ENCODE results near the gene AIFM2. TPM values are rescaled to one million over a fixed set of nuclear protein-coding genes. Genes with fewer than 3 reads are reported as not detected.
"Not testable (repeated sequence)": the region's sequence is repeated elsewhere in the genome, so short reads cannot be mapped to it uniquely, and the experiment has no call there.

AIFM2 gene
- total and polyA plus RNA-seq, 10 donors: 4.3 to 9.4 (median 7.4) TPM

DNA sequence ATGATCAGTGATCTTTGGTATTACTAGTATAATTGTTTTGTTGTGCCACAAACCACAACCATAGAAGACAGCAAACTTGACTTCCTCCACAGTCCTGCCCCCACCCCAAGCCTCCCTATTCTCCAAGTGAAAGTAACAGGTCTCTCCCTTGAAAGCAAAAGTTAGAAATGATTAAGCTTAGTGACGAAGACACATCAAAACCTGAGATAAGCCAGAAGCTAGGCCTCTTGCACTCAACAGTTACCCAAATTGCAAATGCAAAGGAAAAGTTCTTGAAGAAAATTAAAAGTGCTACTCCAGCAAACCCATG is 30.2 kb upstream of the AIFM2 start:
- H3K36me3 ChIP-seq: peaks cover 0 to 73% (median 27%) of the 10 kb centered on the region in 6 donors
- WGBS, 5 donors: 15 to 32% (median 28%) methylated on average over 1 of the region's 1 CpG
- TF ChIP-seq, protein P1, sequence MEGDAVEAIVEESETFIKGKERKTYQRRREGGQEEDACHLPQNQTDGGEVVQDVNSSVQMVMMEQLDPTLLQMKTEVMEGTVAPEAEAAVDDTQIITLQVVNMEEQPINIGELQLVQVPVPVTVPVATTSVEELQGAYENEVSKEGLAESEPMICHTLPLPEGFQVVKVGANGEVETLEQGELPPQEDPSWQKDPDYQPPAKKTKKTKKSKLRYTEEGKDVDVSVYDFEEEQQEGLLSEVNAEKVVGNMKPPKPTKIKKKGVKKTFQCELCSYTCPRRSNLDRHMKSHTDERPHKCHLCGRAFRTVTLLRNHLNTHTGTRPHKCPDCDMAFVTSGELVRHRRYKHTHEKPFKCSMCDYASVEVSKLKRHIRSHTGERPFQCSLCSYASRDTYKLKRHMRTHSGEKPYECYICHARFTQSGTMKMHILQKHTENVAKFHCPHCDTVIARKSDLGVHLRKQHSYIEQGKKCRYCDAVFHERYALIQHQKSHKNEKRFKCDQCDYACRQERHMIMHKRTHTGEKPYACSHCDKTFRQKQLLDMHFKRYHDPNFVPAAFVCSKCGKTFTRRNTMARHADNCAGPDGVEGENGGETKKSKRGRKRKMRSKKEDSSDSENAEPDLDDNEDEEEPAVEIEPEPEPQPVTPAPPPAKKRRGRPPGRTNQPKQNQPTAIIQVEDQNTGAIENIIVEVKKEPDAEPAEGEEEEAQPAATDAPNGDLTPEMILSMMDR (IDR thresholded peaks at IDR 0.05 in 8 of 11, conservative IDR thresholded peaks at IDR 0.05 in 3 of 11): no peak
- no peak for TF ChIP-seq POLR2AphosphoS5 (IDR thresholded peaks at IDR 0.05)
- no peak for TF ChIP-seq POLR2A (IDR thresholded peaks at IDR 0.05)
- peak overlapping the region in 1 of 8 donors; percentile 6 for H3K4me3 ChIP-seq
- peak overlapping the region in 6 of 8 donors; percentile 0 to 64 (median 42) for H3K27ac ChIP-seq
- H3K9me3 ChIP-seq: no peaks in the 10 kb centered on the region
- no peaks in the 10 kb centered on the region for H3K27me3 ChIP-seq (replicated peaks in 1 of 7)
- intact Hi-C loops (cut with DNase I; ENCODE audit: low total_unique reads): no loop called here
- H3K4me1 ChIP-seq: peaks cover 21 to 89% (median 70%) of the 10 kb centered on the region in 6 donors
- no peak for DNase-seq

DNA sequence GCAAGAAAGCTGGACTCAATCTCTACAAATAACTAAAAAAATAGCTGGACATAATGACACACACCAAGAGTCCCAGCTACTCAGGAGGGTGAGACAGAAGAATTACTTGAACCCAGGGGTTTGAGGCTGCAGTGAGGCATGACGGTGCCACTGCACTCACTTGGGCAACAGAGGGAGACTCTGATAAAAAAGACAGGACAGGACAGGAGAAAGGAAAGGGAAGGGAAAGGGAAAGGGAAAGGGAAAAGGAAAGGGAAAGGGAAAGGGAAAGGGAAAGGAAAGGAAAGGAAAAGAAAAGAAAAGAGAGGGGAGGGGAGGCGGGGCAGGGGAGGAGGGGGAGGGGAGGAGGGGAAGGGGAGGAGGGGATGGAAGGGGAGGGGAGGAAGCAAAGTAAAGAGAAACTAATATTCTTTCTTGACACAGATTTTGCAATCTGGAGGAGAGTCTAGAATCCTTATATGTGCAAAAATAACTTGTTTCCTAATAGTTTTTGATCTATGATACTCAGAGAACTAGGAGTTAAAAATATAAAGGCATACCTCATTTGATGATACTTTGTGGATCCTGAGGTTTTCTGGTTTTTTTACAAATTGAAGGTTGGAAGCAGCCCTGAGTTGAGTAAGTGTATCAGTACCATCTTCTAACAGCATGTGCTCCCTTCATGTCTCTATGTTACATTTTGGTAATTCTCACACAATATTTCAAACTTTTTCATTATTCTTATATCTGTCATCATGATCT is 29.7 kb upstream of the AIFM2 start:
- Histone ChIP-seq H3K27me3 (replicated peaks in 1 of 7) (no peaks in the 10 kb centered on the region), H3K4me1 (peaks cover 19 to 89% (median 67%) of the 10 kb centered on the region in 6 donors), H3K36me3 (peaks cover 0 to 75% (median 31%) of the 10 kb centered on the region in 6 donors), H3K27ac (peak overlapping the region in 6 of 8 donors; percentile 0 to 64 (median 42)), H3K4me3 (peak overlapping the region in 1 of 8 donors; percentile 6), H3K9me3 (no peaks in the 10 kb centered on the region)
- TF ChIP-seq, protein P1 (IDR thresholded peaks at IDR 0.05 in 8 of 11, conservative IDR thresholded peaks at IDR 0.05 in 3 of 11): no peak
- TF ChIP-seq POLR2A (IDR thresholded peaks at IDR 0.05): no peak
- no peak for TF ChIP-seq POLR2AphosphoS5 (IDR thresholded peaks at IDR 0.05)
- intact Hi-C loops (cut with DNase I; ENCODE audit: low total_unique reads): no loop called here
- 71 to 91% (median 76%) methylated on average over 1 to 2 of the region's 2 CpGs for WGBS, 5 donors
- no peak for DNase-seq

DNA sequence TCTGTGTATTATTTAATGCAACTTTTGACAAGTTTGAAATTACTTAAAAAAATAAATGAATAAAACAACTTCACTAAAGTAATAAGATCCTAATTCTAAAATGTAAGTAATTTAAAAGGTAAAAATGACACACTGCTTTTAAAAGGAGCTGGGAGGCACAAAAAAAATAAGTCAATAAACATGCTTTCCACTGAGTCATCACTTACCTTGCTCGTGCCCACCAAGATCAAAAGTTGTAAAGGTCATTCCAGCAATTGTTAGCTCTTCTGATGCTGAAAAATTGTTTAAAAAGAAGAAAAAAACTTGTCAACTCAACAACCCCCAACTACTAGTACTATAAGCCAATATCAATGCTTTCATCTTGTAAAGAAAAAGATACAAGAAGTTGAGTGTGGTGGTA is 28.2 kb upstream of the AIFM2 start:
- H3K4me1 ChIP-seq: peaks cover 19 to 77% (median 53%) of the 10 kb centered on the region in 6 donors

DNA sequence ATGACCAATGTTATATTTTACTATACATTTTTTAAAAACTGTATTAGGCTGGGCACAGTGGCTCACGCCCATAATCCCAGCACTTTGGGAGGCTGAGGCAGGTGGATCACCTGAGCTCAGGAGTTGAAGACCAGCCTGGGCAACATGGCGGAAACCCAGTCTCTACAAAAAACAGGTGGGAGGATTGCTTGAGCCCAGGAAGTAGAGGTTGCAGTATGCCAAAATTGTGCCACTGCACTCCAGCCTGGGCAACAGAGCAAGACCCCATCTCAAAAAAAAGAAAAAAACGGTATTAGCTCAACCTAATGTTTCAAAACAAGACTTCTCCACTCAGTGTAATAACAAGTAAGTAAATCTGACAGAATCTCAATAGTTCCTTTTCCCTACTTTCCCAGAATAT is 26.7 kb upstream of the AIFM2 start:
- H3K9me3 ChIP-seq; intact Hi-C loops (cut with DNase I; ENCODE audit: low total_unique reads); H3K27me3 ChIP-seq (replicated peaks in 1 of 7); DNase-seq; H3K27ac ChIP-seq; H3K4me3 ChIP-seq: not testable (repeated sequence)
- 29 to 98% (median 92%) methylated on average over 3 of the region's 3 CpGs for WGBS, 5 donors
- peaks cover 0 to 85% (median 56%) of the 10 kb centered on the region in 6 donors for H3K36me3 ChIP-seq
- H3K4me1 ChIP-seq: peaks cover 19 to 66% (median 42%) of the 10 kb centered on the region in 6 donors

More for the DNA sequence above, 28.2 kb upstream of the AIFM2 start:
- no peak for DNase-seq
- Histone ChIP-seq H3K4me3 (no peak overlapping the region), H3K27me3 (replicated peaks in 1 of 7) (no peaks in the 10 kb centered on the region), H3K27ac (no peak overlapping the region), H3K36me3 (peaks cover 0 to 79% (median 45%) of the 10 kb centered on the region in 6 donors), H3K9me3 (no peaks in the 10 kb centered on the region)
- no peak for TF ChIP-seq POLR2A (IDR thresholded peaks at IDR 0.05)
- no peak for TF ChIP-seq POLR2AphosphoS5 (IDR thresholded peaks at IDR 0.05)
- TF ChIP-seq, protein P1 (IDR thresholded peaks at IDR 0.05 in 8 of 11, conservative IDR thresholded peaks at IDR 0.05 in 3 of 11): no peak
- 64 to 69% (median 65%) methylated on average over 1 of the region's 1 CpG for WGBS, 5 donors
- intact Hi-C loops (cut with DNase I; ENCODE audit: low total_unique reads): no loop called here
